Measurements from ENCODE around the gene NCOR1.

- TF ChIP-seq POLR2AphosphoS5 (IDR thresholded peaks at IDR 0.05; ENCODE audit: low read depth, low read length), result no peak
- TF ChIP-seq RCOR1 (IDR thresholded peaks at IDR 0.05; ENCODE audit: low read length), result no peak
- TF ChIP-seq, protein P1, sequence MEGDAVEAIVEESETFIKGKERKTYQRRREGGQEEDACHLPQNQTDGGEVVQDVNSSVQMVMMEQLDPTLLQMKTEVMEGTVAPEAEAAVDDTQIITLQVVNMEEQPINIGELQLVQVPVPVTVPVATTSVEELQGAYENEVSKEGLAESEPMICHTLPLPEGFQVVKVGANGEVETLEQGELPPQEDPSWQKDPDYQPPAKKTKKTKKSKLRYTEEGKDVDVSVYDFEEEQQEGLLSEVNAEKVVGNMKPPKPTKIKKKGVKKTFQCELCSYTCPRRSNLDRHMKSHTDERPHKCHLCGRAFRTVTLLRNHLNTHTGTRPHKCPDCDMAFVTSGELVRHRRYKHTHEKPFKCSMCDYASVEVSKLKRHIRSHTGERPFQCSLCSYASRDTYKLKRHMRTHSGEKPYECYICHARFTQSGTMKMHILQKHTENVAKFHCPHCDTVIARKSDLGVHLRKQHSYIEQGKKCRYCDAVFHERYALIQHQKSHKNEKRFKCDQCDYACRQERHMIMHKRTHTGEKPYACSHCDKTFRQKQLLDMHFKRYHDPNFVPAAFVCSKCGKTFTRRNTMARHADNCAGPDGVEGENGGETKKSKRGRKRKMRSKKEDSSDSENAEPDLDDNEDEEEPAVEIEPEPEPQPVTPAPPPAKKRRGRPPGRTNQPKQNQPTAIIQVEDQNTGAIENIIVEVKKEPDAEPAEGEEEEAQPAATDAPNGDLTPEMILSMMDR (IDR thresholded peaks at IDR 0.05), result no peak
- TF ChIP-seq NRF1 (IDR thresholded peaks at IDR 0.05; ENCODE audit: low read depth, low read length), result no peak
- TF ChIP-seq REST (IDR thresholded peaks at IDR 0.05; ENCODE audit: low read depth, low read length), result no peak
- TF ChIP-seq RXRA (IDR thresholded peaks at IDR 0.05; ENCODE audit: borderline replicate concordance, low read depth), result no peak
- TF ChIP-seq EP300 (IDR thresholded peaks at IDR 0.05; ENCODE audit: borderline replicate concordance in 1 of 2, low read depth in 1 of 2, low read length in 1 of 2), result no peak
- no peak for TF ChIP-seq FOXM1 (IDR thresholded peaks at IDR 0.05; ENCODE audit: low read depth)
- TF ChIP-seq JUND (IDR thresholded peaks at IDR 0.05), result no peak
These were observed 3.7 kb downstream of the NCOR1 start for GRCh38 chr17:16211590-16211989.
